HFF-Myc (cell line): Measurements from ENCODE around the gene BBIP1.

ENCODE experiments used
- DNase-seq: peaks from one replicate; pipeline ENCODE4 v3.0.0-alpha.2; 2011; ENCODE audit warnings: low read depth; ENCODE audit errors: extremely low read depth
- H3K4me3 ChIP-seq: replicated peaks from 2 replicates; pipeline ENCODE4 v1.5.1; 2011; ENCODE audit warnings: low read depth, mild to moderate bottlenecking, control low read depth, low read length
- TF ChIP-seq, protein P1 (sequence below): IDR thresholded peaks from 2 replicates; pipeline ENCODE4 v1.5.1; 2012; ENCODE audit warnings: mild to moderate bottlenecking, low read depth, low read length, control low read depth; ENCODE audit errors: missing control alignments

Gene BBIP1

GRCh38 chr10:110962443-110962842 is 43.5 kb upstream of the BBIP1 start:
- H3K4me3 ChIP-seq: no peak overlapping the region
- no peak for DNase-seq
- TF ChIP-seq, protein P1, sequence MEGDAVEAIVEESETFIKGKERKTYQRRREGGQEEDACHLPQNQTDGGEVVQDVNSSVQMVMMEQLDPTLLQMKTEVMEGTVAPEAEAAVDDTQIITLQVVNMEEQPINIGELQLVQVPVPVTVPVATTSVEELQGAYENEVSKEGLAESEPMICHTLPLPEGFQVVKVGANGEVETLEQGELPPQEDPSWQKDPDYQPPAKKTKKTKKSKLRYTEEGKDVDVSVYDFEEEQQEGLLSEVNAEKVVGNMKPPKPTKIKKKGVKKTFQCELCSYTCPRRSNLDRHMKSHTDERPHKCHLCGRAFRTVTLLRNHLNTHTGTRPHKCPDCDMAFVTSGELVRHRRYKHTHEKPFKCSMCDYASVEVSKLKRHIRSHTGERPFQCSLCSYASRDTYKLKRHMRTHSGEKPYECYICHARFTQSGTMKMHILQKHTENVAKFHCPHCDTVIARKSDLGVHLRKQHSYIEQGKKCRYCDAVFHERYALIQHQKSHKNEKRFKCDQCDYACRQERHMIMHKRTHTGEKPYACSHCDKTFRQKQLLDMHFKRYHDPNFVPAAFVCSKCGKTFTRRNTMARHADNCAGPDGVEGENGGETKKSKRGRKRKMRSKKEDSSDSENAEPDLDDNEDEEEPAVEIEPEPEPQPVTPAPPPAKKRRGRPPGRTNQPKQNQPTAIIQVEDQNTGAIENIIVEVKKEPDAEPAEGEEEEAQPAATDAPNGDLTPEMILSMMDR: no peak

DNA sequence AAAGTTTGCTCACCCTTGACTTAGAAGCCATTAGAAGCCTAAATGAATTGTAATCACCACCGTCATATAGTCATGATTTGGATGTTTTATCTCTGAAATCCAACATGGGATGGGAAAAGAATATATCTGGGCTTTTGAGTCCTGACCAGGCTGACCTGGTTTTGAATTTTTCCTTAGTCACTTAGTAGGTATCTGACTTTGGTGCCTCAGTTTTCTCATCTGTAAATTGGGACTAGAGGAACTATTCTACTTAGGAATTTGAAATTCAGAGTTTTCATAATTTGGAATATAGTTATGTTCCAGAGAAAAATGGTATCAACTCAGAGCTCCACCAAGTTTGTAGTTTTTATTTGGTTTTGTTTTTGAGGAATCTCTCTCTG is 41.3 kb upstream of the BBIP1 start:
- DNase-seq: no peak
- no peak overlapping the region for H3K4me3 ChIP-seq
- TF ChIP-seq, protein P1: no peak

GRCh38 chr10:110959379-110960332 is 40.7 kb upstream of the BBIP1 start:
- TF ChIP-seq, protein P1: no peak
- no peak for DNase-seq
- H3K4me3 ChIP-seq: no peak overlapping the region

GRCh38 chr10:110957606-110958005 is 38.6 kb upstream of the BBIP1 start:
- H3K4me3 ChIP-seq: no peak overlapping the region
- no peak for DNase-seq
- TF ChIP-seq, protein P1: no peak

DNA sequence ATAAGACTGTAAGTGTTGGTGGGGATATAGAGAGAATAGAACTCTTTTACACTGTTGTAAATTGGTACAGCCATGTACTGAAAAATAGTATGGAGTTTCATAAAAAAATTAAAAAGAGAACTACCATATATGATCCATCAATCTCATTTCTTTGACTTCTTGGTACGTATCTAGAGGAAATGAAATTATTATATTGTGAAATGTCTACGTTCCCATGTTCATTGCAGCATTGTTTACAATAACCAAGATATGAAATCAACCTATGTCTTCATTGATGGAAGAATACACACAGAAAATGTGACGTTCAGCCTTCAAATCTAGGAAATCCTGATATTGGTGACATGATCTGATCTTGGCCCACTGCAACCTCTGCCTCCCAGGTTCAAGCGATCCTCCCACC is 32.4 kb upstream of the BBIP1 start:
- TF ChIP-seq, protein P1: no peak
- DNase-seq: no peak
- H3K4me3 ChIP-seq: no peak overlapping the region

DNA sequence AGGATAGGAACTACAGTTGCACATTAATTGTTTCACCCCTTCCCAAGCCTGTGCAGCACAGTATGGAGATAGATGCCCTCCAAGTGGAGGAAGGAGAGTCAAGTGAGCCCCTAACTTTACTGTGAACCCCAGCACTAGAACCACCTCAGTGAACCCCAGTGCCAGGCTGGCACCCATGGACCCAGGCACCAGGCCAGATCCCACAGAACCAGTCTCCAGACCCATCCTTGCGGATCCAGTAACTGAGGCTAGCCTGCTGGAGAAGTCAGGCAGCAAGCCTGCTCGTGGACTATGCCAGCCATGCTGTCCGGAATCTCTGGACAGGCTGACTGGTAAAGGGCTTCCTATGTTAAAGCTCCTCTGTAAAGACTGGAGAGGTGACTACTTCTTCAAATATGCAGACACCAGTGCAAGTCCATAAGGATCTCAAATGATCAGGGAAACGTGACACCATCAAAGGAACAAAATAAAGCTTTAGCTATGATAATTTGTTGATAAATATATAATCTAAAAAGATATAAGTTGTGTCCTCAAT is 28.1 kb upstream of the BBIP1 start:
- TF ChIP-seq, protein P1: no peak
- H3K4me3 ChIP-seq: no peak overlapping the region
- DNase-seq: no peak
